ENCODE measurements around the gene NNAT. TPM values are rescaled to one million over a fixed set of nuclear protein-coding genes. Genes with fewer than 3 reads are reported as not detected.
A peak's percentile ranks its signal among the peaks of the same experiment; 100 is the strongest.
"Not testable (repeated sequence)": the region's sequence is repeated elsewhere in the genome, so short reads cannot be mapped to it uniquely, and the experiment has no call there.

NNAT gene, protein sequence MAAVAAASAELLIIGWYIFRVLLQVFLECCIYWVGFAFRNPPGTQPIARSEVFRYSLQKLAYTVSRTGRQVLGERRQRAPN
- total RNA-seq: 1 to 10 TPM in 1 of 2 donors, under 1 TPM in 1; 0.78 to 2.6 TPM

DNA sequence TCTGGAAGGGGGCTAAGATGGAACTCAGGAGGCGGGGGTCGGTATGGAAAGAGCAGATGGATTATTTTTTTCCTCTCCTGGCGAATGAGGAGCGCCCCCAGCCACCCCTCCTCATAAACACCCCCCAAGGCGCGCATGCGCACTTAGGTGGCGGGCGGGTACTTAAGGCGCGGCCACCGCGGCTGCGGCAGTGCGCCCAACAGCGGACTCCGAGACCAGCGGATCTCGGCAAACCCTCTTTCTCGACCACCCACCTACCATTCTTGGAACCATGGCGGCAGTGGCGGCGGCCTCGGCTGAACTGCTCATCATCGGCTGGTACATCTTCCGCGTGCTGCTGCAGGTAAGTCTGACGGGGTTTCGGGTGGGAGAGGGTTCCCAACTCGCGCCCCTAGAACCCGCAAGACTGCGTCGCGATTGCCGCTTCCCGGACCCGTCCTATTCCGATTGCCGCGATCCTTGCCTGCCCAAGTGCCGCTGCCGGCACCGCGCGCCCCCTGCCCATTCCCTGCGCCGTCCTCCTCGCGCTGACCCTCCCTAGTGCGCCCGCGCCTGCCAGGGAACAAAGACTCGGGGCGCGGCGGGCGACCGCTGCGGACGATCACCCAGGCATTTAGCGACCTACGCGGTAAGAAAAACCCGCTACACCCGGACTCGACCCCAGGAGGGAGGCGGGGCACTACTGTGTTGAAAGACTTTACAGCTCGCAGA lies at the start of gene NNAT:
Gene NNAT, plus strand, starts transcription at position 190 of the 711 bp plus-strand sequence. Its CDS starts 82 bp downstream, at position 272.
- DNase-seq (ENCODE audit: low spot score): no peak
- Histone ChIP-seq H3K27ac (peak within 1 kb of the TSS in 1 of 2 donors; percentile 17), H3K9me3 (no peaks in the 10 kb centered on the region), H3K36me3 (peaks cover 15% of the 10 kb centered on the region), H3K4me1 (peaks cover 0 to 96% of the 10 kb centered on the region in 2 donors), H3K4me3 (peak within 1 kb of the TSS in 1 of 2 donors; percentile 23), H3K27me3 (no peaks in the 10 kb centered on the region)
- TF ChIP-seq, protein P1, sequence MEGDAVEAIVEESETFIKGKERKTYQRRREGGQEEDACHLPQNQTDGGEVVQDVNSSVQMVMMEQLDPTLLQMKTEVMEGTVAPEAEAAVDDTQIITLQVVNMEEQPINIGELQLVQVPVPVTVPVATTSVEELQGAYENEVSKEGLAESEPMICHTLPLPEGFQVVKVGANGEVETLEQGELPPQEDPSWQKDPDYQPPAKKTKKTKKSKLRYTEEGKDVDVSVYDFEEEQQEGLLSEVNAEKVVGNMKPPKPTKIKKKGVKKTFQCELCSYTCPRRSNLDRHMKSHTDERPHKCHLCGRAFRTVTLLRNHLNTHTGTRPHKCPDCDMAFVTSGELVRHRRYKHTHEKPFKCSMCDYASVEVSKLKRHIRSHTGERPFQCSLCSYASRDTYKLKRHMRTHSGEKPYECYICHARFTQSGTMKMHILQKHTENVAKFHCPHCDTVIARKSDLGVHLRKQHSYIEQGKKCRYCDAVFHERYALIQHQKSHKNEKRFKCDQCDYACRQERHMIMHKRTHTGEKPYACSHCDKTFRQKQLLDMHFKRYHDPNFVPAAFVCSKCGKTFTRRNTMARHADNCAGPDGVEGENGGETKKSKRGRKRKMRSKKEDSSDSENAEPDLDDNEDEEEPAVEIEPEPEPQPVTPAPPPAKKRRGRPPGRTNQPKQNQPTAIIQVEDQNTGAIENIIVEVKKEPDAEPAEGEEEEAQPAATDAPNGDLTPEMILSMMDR (IDR thresholded peaks at IDR 0.05): no peak

DNA sequence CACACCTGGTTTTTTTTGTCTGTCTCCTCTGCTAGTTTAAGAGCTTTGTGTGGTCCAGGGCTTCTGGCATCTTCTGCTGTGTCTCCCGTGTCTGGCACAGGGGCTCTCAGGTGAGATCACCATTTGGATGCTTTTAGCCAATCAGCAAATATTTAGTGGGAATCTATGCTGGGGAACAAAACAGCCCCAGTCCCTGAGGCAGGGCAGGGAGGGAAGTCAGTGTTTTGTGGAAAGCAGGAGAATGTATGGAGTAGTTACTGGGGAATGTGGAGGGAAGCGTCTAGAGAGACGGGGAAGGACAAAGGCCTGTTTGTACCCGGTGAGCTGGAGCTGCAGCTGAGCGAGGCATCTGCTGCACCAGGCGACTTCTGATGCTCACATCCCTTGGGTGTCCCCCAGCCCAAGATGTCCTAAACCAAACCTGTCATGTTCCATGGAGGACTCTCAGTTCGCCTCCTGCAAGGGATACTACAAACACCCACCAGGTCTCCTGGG lies 49.3 kb upstream of the NNAT start:
- Histone ChIP-seq H3K36me3 (no peaks in the 10 kb centered on the region), H3K27me3 (no peaks in the 10 kb centered on the region), H3K4me1 (no peaks in the 10 kb centered on the region), H3K27ac (no peak overlapping the region), H3K4me3 (no peak overlapping the region), H3K9me3 (no peaks in the 10 kb centered on the region)
- DNase-seq (ENCODE audit: low spot score): no peak
- TF ChIP-seq, protein P1 (IDR thresholded peaks at IDR 0.05): no peak

- H3K27me3 ChIP-seq; H3K4me1 ChIP-seq; H3K4me3 ChIP-seq; H3K9me3 ChIP-seq; H3K36me3 ChIP-seq; DNase-seq (ENCODE audit: low spot score); H3K27ac ChIP-seq: not testable (repeated sequence)
Measured at GRCh38 chr20:37472435-37472834, 48.6 kb upstream of the NNAT start.

GRCh38 chr20:37473249-37474000 lies 47.6 kb upstream of the NNAT start:
- Histone ChIP-seq H3K36me3 (no peaks in the 10 kb centered on the region), H3K4me1 (no peaks in the 10 kb centered on the region), H3K4me3 (no peak overlapping the region), H3K27me3 (no peaks in the 10 kb centered on the region), H3K27ac (no peak overlapping the region), H3K9me3 (no peaks in the 10 kb centered on the region)
- TF ChIP-seq, protein P1 (IDR thresholded peaks at IDR 0.05): no peak
- DNase-seq (ENCODE audit: low spot score): no peak

GRCh38 chr20:37474386-37474785 lies 46.7 kb upstream of the NNAT start:
- H3K4me3 ChIP-seq: no peak overlapping the region
- TF ChIP-seq, protein P1 (IDR thresholded peaks at IDR 0.05): no peak

DNA sequence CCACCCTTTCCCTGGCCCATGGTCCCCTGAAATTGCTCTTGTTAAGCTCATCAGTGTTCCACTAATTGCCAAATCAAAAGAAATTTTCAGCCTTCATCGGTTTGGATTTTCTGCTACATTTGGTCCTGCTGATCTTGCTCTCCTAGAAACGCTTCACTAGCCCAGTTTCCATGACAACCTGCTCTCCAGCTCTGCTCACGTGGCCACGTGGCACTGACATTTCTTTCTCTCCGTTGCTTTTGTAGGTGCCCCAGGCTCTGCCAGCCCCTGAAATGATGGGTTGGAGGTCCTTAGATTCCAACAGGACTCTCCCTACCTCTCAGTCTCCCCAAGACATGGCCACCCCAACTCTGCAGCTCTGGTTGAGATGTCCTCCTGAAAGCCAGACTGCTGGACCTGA lies 45.8 kb upstream of the NNAT start:
- no peaks in the 10 kb centered on the region for H3K4me1 ChIP-seq
- H3K4me3 ChIP-seq: no peak overlapping the region
- TF ChIP-seq, protein P1 (IDR thresholded peaks at IDR 0.05): no peak
- no peaks in the 10 kb centered on the region for H3K27me3 ChIP-seq
- no peak for DNase-seq (ENCODE audit: low spot score)
- H3K36me3 ChIP-seq: no peaks in the 10 kb centered on the region
- no peak overlapping the region for H3K27ac ChIP-seq
- H3K9me3 ChIP-seq: no peaks in the 10 kb centered on the region

More at GRCh38 chr20:37474386-37474785, 46.7 kb upstream of the NNAT start:
- Histone ChIP-seq H3K27me3 (no peaks in the 10 kb centered on the region), H3K36me3 (no peaks in the 10 kb centered on the region), H3K27ac (no peak overlapping the region), H3K9me3 (no peaks in the 10 kb centered on the region), H3K4me1 (no peaks in the 10 kb centered on the region)
- DNase-seq (ENCODE audit: low spot score): no peak

Data from right atrium auricular region (tissue), 2 donors.